Measurements from ENCODE around the gene OSBPL6.

Gene OSBPL6

GRCh38 chr2:178271629-178272333, 77.5 kb downstream of the OSBPL6 start:
- DNase-seq (ENCODE audit: low read depth): no peak

- no peak for DNase-seq (ENCODE audit: low read depth)
Measured at GRCh38 chr2:178273787-178274360, 79.6 kb downstream of the OSBPL6 start.

- DNase-seq (ENCODE audit: low read depth): no peak
Measured at GRCh38 chr2:178275600-178275999, 81.3 kb downstream of the OSBPL6 start.

- no peak for DNase-seq (ENCODE audit: low read depth)
Measured at GRCh38 chr2:178277741-178278197, 83.5 kb downstream of the OSBPL6 start.

- peak; percentile 87 for DNase-seq (ENCODE audit: low read depth)
Measured at GRCh38 chr2:178279142-178279541, 84.8 kb downstream of the OSBPL6 start.

- DNase-seq (ENCODE audit: low read depth): no peak
Measured at GRCh38 chr2:178279636-178280035, 85.3 kb downstream of the OSBPL6 start.

GRCh38 chr2:178280244-178280852, 86.0 kb downstream of the OSBPL6 start:
- DNase-seq (ENCODE audit: low read depth): no peak

GRCh38 chr2:178282075-178282815, 87.9 kb downstream of the OSBPL6 start:
- DNase-seq (ENCODE audit: low read depth): no peak

- DNase-seq (ENCODE audit: low read depth): no peak
Measured at GRCh38 chr2:178283341-178283918, 89.1 kb downstream of the OSBPL6 start.

- DNase-seq (ENCODE audit: low read depth): no peak
Measured at GRCh38 chr2:178284613-178285286, 90.4 kb downstream of the OSBPL6 start.

GRCh38 chr2:178285287-178285615, 90.9 kb downstream of the OSBPL6 start:
- DNase-seq (ENCODE audit: low read depth): no peak

GRCh38 chr2:178286636-178287035, 92.3 kb downstream of the OSBPL6 start:
- DNase-seq (ENCODE audit: low read depth): no peak

GRCh38 chr2:178287652-178288344, 93.5 kb downstream of the OSBPL6 start:
- no peak for DNase-seq (ENCODE audit: low read depth)

GRCh38 chr2:178291703-178292102, 97.4 kb downstream of the OSBPL6 start:
- DNase-seq (ENCODE audit: low read depth): no peak

- no peak for DNase-seq (ENCODE audit: low read depth)
Measured at GRCh38 chr2:178292586-178292985, 98.3 kb downstream of the OSBPL6 start.

GRCh38 chr2:178295115-178295514, 100.8 kb downstream of the OSBPL6 start:
- no peak for DNase-seq (ENCODE audit: low read depth)

- DNase-seq (ENCODE audit: low read depth): no peak
Measured at GRCh38 chr2:178295906-178296305, 101.6 kb downstream of the OSBPL6 start.

GRCh38 chr2:178296394-178297090, 102.2 kb downstream of the OSBPL6 start:
- DNase-seq (ENCODE audit: low read depth): no peak

- no peak for DNase-seq (ENCODE audit: low read depth)
Measured at GRCh38 chr2:178297091-178297411, 102.7 kb downstream of the OSBPL6 start.

GRCh38 chr2:178298785-178299212, 104.5 kb downstream of the OSBPL6 start:
- peak; percentile 48 for DNase-seq (ENCODE audit: low read depth)
